Caki2 (cell line): ENCODE measurements around the gene UBAP2L. TPM values are rescaled to one million over a fixed set of nuclear protein-coding genes. Genes with fewer than 3 reads are reported as not detected.

Experiments
- total RNA-seq: library from RNA; depleted of rRNA; stranded (reverse); fragments of >200 nt; shearing (Covaris generic); gene quantifications from 2 replicates; pipeline ENCODE4 v1.2.3, GENCODE V29; 2014; ENCODE audit warnings: low replicate concordance; rRNA removed

Gene UBAP2L
- total RNA-seq, 1 experiment from 2014 or later: 85.7 TPM

Other genes starting within 250 kb of the UBAP2L start
- gene JTB, start 243.3 kb upstream of the UBAP2L start, total RNA-seq: 355 and 416 TPM in 2 replicates
- 18.3 and 34.7 TPM in 2 replicates for gene RAB13, start 234.6 kb upstream of the UBAP2L start, total RNA-seq
- gene RPS27, start 230.2 kb upstream of the UBAP2L start, total RNA-seq: 2,094 and 2,421 TPM in 2 replicates
- 0.07 TPM in 1 of 2 replicates, not detected in the other for gene NUP210L, start 65.9 kb upstream of the UBAP2L start, total RNA-seq
- 631 and 793 TPM in 2 replicates for gene TPM3, start 28.9 kb upstream of the UBAP2L start, total RNA-seq
- gene CFAP141, start 14.6 kb upstream of the UBAP2L start, total RNA-seq: not detected in 2 replicates
- 139 and 144 TPM in 2 replicates for gene HAX1, start 51.7 kb downstream of the UBAP2L start, total RNA-seq
- not detected in 2 replicates for gene AQP10, start 100.1 kb downstream of the UBAP2L start, total RNA-seq
- 32.6 and 41.2 TPM in 2 replicates for gene ATP8B2, start 104.6 kb downstream of the UBAP2L start, total RNA-seq
- gene IL6R, start 184.4 kb downstream of the UBAP2L start, total RNA-seq: 6.5 and 17.5 TPM in 2 replicates